K562 (cell line): Measurements from ENCODE around the gene CHPF. TPM values are rescaled to one million over a fixed set of nuclear protein-coding genes. Genes with fewer than 3 reads are reported as not detected.

Experiments
- ADNP ChIP-seq: fragments of 200-800 bp; sonication (Bioruptor generic); IDR thresholded peaks from 2 replicates; pipeline ENCODE4 v1.6.1; 2016; ENCODE audit warnings: missing genetic modification characterization, missing compliant biosample characterization
- DNMT1 ChIP-seq: fragments of 450-650 bp; IDR thresholded peaks from 2 replicates; pipeline ENCODE4 v1.6.1; 2016; ENCODE audit warnings: antibody characterized with exemption, mild to moderate bottlenecking
- ERF ChIP-seq: fragments of 450-650 bp; formaldehyde crosslinking; IDR thresholded peaks from 2 replicates; pipeline ENCODE4 v1.4.0; 2020; ENCODE audit warnings: mild to moderate bottlenecking, mixed read lengths
- ETV6 ChIP-seq, 3 experiments: fragments of 150-350 bp in 1 of 3; sonication (generic) in 1 of 3; formaldehyde crosslinking in 1 of 3; IDR thresholded peaks; 2 replicates each; pipeline versions ENCODE4 v1.6.1 to v1.8.0; 2014 to 2022; ENCODE audit warnings: borderline replicate concordance in 2 of 3, low read depth in 2 of 3, antibody characterized with exemption in 1 of 3, low read length in 1 of 3, mild to moderate bottlenecking in 1 of 3, missing genetic modification reagents in 1 of 3
- FOXK1 ChIP-seq: sonication (generic); formaldehyde crosslinking; IDR thresholded peaks from 2 replicates; pipeline ENCODE4 v1.8.0; 2022; ENCODE audit warnings: missing genetic modification reagents, mild to moderate bottlenecking, borderline replicate concordance
- HSF4 ChIP-seq: fragments of 250-450 bp; sonication (Bioruptor Pico); IDR thresholded peaks from 2 replicates; pipeline ENCODE4 v2.1.2; 2022; ENCODE audit warnings: mild to moderate bottlenecking, moderate library complexity, borderline replicate concordance
- MNT ChIP-seq, 2 experiments: fragments of 450-650 bp; conservative IDR thresholded peaks; 2 replicates each; pipeline ENCODE4 v1.6.1; 2017; ENCODE audit warnings: mild to moderate bottlenecking in 2 of 2, moderate library complexity in 2 of 2
- MTA2 ChIP-seq: fragments of 450-650 bp; IDR thresholded peaks from 2 replicates; pipeline ENCODE4 v1.6.1; 2016; ENCODE audit warnings: low read depth
- NCOA4 ChIP-seq: fragments of 450-650 bp; IDR thresholded peaks from 2 replicates; pipeline ENCODE4 v1.6.1; 2018; ENCODE audit warnings: mild to moderate bottlenecking; ENCODE audit not compliant: partially characterized antibody
- POLR2AphosphoS5 ChIP-seq: IDR thresholded peaks from 2 replicates; pipeline ENCODE4 v1.6.1; 2011; ENCODE audit warnings: mild to moderate bottlenecking, low read depth, low read length, moderate library complexity; ENCODE audit not compliant: control insufficient read depth, insufficient read depth
- RNF2 ChIP-seq: sonication (generic); IDR thresholded peaks from 2 replicates; pipeline ENCODE4 v1.6.1; 2016
- SNAPC5 ChIP-seq: fragments of 250-450 bp; sonication (Bioruptor Pico); IDR thresholded peaks from 2 replicates; pipeline ENCODE4 v1.8.0; 2021; ENCODE audit warnings: moderate library complexity, mild to moderate bottlenecking, inconsistent platforms
- SP1 ChIP-seq: sonication (generic); formaldehyde crosslinking; IDR thresholded peaks from 2 replicates; pipeline ENCODE4 v1.8.1; 2022; ENCODE audit warnings: mild to moderate bottlenecking, missing genetic modification reagents
- SRF ChIP-seq, 2 experiments: fragments of 250-450, 450-650 bp in 1 of 2; sonication (Bioruptor Pico) in 1 of 2; sonication (generic) in 1 of 2; formaldehyde crosslinking; IDR thresholded peaks; 2 replicates each; pipeline versions ENCODE4 v1.5.0 to v1.5.1; 2020 to 2022; ENCODE audit warnings: mild to moderate bottlenecking in 1 of 2, missing genetic modification reagents in 1 of 2
- USF1 ChIP-seq: sonication (generic); formaldehyde crosslinking; IDR thresholded peaks from 2 replicates; pipeline ENCODE4 v1.9.0; 2022; ENCODE audit warnings: mild to moderate bottlenecking, missing genetic modification reagents
- XRCC5 ChIP-seq: fragments of 200-400 bp; formaldehyde crosslinking; IDR thresholded peaks from 2 replicates; pipeline ENCODE4 v1.6.1; 2017; ENCODE audit warnings: low read depth, mild to moderate bottlenecking, low read length
- ZBTB12 ChIP-seq: fragments of 250-450 bp; sonication (Bioruptor Pico); IDR thresholded peaks from 2 replicates; pipeline ENCODE4 v1.4.0; 2020
- ZBTB49 ChIP-seq: sonication (generic); formaldehyde crosslinking; IDR thresholded peaks from 2 replicates; pipeline ENCODE4 v1.8.0; 2022; ENCODE audit warnings: missing genetic modification reagents, mild to moderate bottlenecking, borderline replicate concordance
- ZNF280B ChIP-seq: fragments of 250-450 bp; sonication (Bioruptor Pico); IDR thresholded peaks from 2 replicates; pipeline ENCODE4 v1.5.1; 2021; ENCODE audit warnings: mild to moderate bottlenecking
- polyA plus RNA-seq, 8 experiments: library from polyadenylated mRNA; depleted of rRNA in 4 of 8; stranded (reverse) in 5 of 8; unstranded in 3 of 8; fragments of >200 nt; fragmentation: Nextera tagmentation in 2 of 8; fragmentation: Illumina TruSeq in 1 of 8; extraction: Ambion mirVana in 2 of 8; extraction: Trizol in 1 of 8; gene quantifications; 2 replicates each; pipeline versions ENCODE4 v1.2.1 to v1.2.3, GENCODE V29; 2011 to 2014; ENCODE audit warnings: inconsistent platforms in 1 of 8, missing spikeins in 1 of 8
- total RNA-seq, 7 experiments: library from RNA; depleted of rRNA in 6 of 7; stranded (reverse); fragments of >200 nt in 6 of 7; fragmentation: Illumina TruSeq in 2 of 7; extraction: Trizol in 2 of 7; gene quantifications; 2 replicates each; pipeline versions ENCODE4 v1.2.1 to v1.2.3, GENCODE V29; 2011 to 2021; ENCODE audit warnings: low replicate concordance in 1 of 7

Gene CHPF
- total and polyA plus RNA-seq, 9 of the 15 experiments (the other 6 are each of a cell fraction or from before 2014, with no cell fraction given): 0.15 to 57.2 (median 7.9) TPM

GRCh38 chr2:219498280-219499057 is 45.1 kb downstream of the CHPF start, which contains the start of gene GMPPA (continued):
- TF ChIP-seq SRF (CRISPR knock-in tag; IDR thresholded peaks at IDR 0.05) (no peak), ZNF280B (no peak), ETV6 (IDR thresholded peaks at IDR 0.05; ENCODE audit: borderline replicate concordance in 1 of 2, low read depth in 2 of 2, low read length in 1 of 2) (no peak), ETV6 (CRISPR knock-in tag; IDR thresholded peaks at IDR 0.05; ENCODE audit: borderline replicate concordance) (no peak), ERF (CRISPR knock-in tag) (no peak), MTA2 (no peak), RNF2 (0 out of 2 replicates have a peak, but pooled peaks have one; percentile 44), HSF4 (CRISPR knock-in tag) (no peak), SNAPC5 (CRISPR knock-in tag) (no peak), ADNP (tag) (no peak), ZBTB49 (no peak), FOXK1 (CRISPR knock-in tag) (no peak), ZBTB12 (no peak), POLR2AphosphoS5 (peak; percentile 60), DNMT1 (no peak), USF1 (peak; percentile 88), XRCC5 (no peak), NCOA4 (no peak), MNT (conservative IDR thresholded peaks at IDR 0.05) (peak; percentile 72 to 75), SP1 (CRISPR knock-in tag) (peak; percentile 84)
